Mesodermal cell (in vitro differentiated cells): ENCODE data around the gene CCDC73.
"Not testable (repeated sequence)": the region's sequence is repeated elsewhere in the genome, so short reads cannot be mapped to it uniquely, and the experiment has no call there.

Experiments used
- H3K27ac ChIP-seq: 2 replicates; pipeline ENCODE4 v1.7.0; 2013; ENCODE audit warnings: mild to moderate bottlenecking, low read depth, low read length, moderate library complexity; ENCODE audit not compliant: severe bottlenecking
- H3K36me3 ChIP-seq: 2 replicates; pipeline ENCODE4 v1.7.1; 2013; ENCODE audit warnings: mild to moderate bottlenecking, low read length, moderate library complexity; ENCODE audit not compliant: control insufficient read depth, insufficient read depth
- H3K4me1 ChIP-seq: one replicate; pipeline ENCODE4 v1.7.1; 2013; ENCODE audit warnings: mild to moderate bottlenecking, low read length; ENCODE audit not compliant: insufficient read depth, control insufficient read depth, poor library complexity, severe bottlenecking
- H3K4me3 ChIP-seq: 2 replicates; pipeline ENCODE4 v1.7.0; 2013; ENCODE audit warnings: low read length, control low read depth, mild to moderate bottlenecking; ENCODE audit not compliant: insufficient read depth, poor library complexity, severe bottlenecking; ENCODE audit errors: extremely low read depth
- H3K9me3 ChIP-seq: 2 replicates; pipeline ENCODE4 v1.7.1; 2013; ENCODE audit warnings: mild to moderate bottlenecking, low read length, moderate library complexity; ENCODE audit not compliant: control insufficient read depth
- WGBS, 2 experiments: methylation state at CpG; one replicate each; pipeline ENCODE4 v1.1.5; 2013; ENCODE audit warnings: missing lambda C conversion rate in 2 of 2; ENCODE audit not compliant: insufficient coverage in 2 of 2; 5-methylcytosine and 5-hydroxymethylcytosine counted together

CCDC73 gene

GRCh38 chr11:32641361-32641760, 153.1 kb downstream of the CCDC73 start:
- Histone ChIP-seq H3K9me3 (no peaks in the 10 kb centered on the region), H3K4me1 (no peaks in the 10 kb centered on the region), H3K36me3 (no peaks in the 10 kb centered on the region), H3K4me3 (no peak overlapping the region), H3K27ac (no peak overlapping the region)

GRCh38 chr11:32635819-32636218, 158.6 kb downstream of the CCDC73 start:
- Histone ChIP-seq H3K27ac (no peak overlapping the region), H3K9me3 (no peaks in the 10 kb centered on the region), H3K4me1 (no peaks in the 10 kb centered on the region), H3K36me3 (no peaks in the 10 kb centered on the region), H3K4me3 (no peak overlapping the region)
- 80% methylated on average over 1 of the region's 2 CpGs; no CpG with 5 or more reads in 1 of the 2 experiments for WGBS, 2 experiments

GRCh38 chr11:32630844-32631243, 163.6 kb downstream of the CCDC73 start:
- no peaks in the 10 kb centered on the region for H3K4me1 ChIP-seq
- H3K27ac ChIP-seq = no peak overlapping the region
- no peaks in the 10 kb centered on the region for H3K9me3 ChIP-seq
- no peak overlapping the region for H3K4me3 ChIP-seq
- no peaks in the 10 kb centered on the region for H3K36me3 ChIP-seq

- Histone ChIP-seq H3K9me3 (no peaks in the 10 kb centered on the region), H3K27ac (no peak overlapping the region), H3K36me3 (no peaks in the 10 kb centered on the region), H3K4me1 (no peaks in the 10 kb centered on the region), H3K4me3 (no peak overlapping the region)
- WGBS, 2 experiments = 80 to 91% methylated on average over 4 of the region's 4 CpGs
Measured at GRCh38 chr11:32616903-32617302, 177.6 kb downstream of the CCDC73 start.

- Histone ChIP-seq H3K9me3 (no peaks in the 10 kb centered on the region), H3K27ac (no peak overlapping the region), H3K4me3 (no peak overlapping the region), H3K36me3 (no peaks in the 10 kb centered on the region), H3K4me1 (no peaks in the 10 kb centered on the region)
Measured at GRCh38 chr11:32615422-32615821, 179.0 kb downstream of the CCDC73 start.

GRCh38 chr11:32613500-32614151, 180.8 kb downstream of the CCDC73 start:
- Histone ChIP-seq H3K36me3 (no peaks in the 10 kb centered on the region), H3K9me3 (peaks cover 2% of the 10 kb centered on the region), H3K27ac (no peak overlapping the region), H3K4me3 (no peak overlapping the region), H3K4me1 (no peaks in the 10 kb centered on the region)
- 100% methylated on average over 2 to 3 of the region's 4 CpGs for WGBS, 2 experiments

GRCh38 chr11:32610797-32611352, 183.6 kb downstream of the CCDC73 start:
- H3K36me3 ChIP-seq = peaks cover 12% of the 10 kb centered on the region
- H3K4me3 ChIP-seq = no peak overlapping the region
- H3K27ac ChIP-seq = no peak overlapping the region
- WGBS, 2 experiments = 80% methylated on average over 1 of the region's 3 CpGs; no CpG with 5 or more reads in 1 of the 2 experiments
- no peaks in the 10 kb centered on the region for H3K4me1 ChIP-seq
- H3K9me3 ChIP-seq = peaks cover 3% of the 10 kb centered on the region

- not testable (repeated sequence) for H3K4me1 ChIP-seq, H3K9me3 ChIP-seq, H3K27ac ChIP-seq, H3K4me3 ChIP-seq
- WGBS, 2 experiments = 88 to 100% methylated on average over 2 of the region's 4 CpGs
- H3K36me3 ChIP-seq = peaks cover 32% of the 10 kb centered on the region
Measured at GRCh38 chr11:32608826-32609225, 185.6 kb downstream of the CCDC73 start.

- Histone ChIP-seq H3K4me3 (no peak overlapping the region), H3K9me3 (peaks cover 3% of the 10 kb centered on the region), H3K27ac (no peak overlapping the region), H3K36me3 (peaks cover 53% of the 10 kb centered on the region), H3K4me1 (no peaks in the 10 kb centered on the region)
Measured at GRCh38 chr11:32606220-32606619, 188.2 kb downstream of the CCDC73 start.

- no peak overlapping the region for H3K27ac ChIP-seq
- H3K4me3 ChIP-seq = no peak overlapping the region
- WGBS, 2 experiments = no CpG with 5 or more reads among the region's 4 CpGs
- no peaks in the 10 kb centered on the region for H3K4me1 ChIP-seq
- no peaks in the 10 kb centered on the region for H3K9me3 ChIP-seq
- peaks cover 61% of the 10 kb centered on the region for H3K36me3 ChIP-seq
Measured at GRCh38 chr11:32602657-32603415, 191.6 kb downstream of the CCDC73 start.

- H3K4me3 ChIP-seq = no peak overlapping the region
- no peaks in the 10 kb centered on the region for H3K4me1 ChIP-seq
- peaks cover 60% of the 10 kb centered on the region for H3K36me3 ChIP-seq
- no CpG with 5 or more reads among the region's 1 CpG for WGBS, 2 experiments
- H3K27ac ChIP-seq = no peak overlapping the region
- H3K9me3 ChIP-seq = no peaks in the 10 kb centered on the region
Measured at GRCh38 chr11:32597921-32598320, 196.5 kb downstream of the CCDC73 start.
